K562 (cell line): Measurements from ENCODE around the gene TAF1B. TPM values are rescaled to one million over a fixed set of nuclear protein-coding genes. Genes with fewer than 3 reads are reported as not detected.

Source experiments
- COPS2 ChIP-seq: fragments of 450-650 bp; conservative IDR thresholded peaks from 2 replicates; pipeline ENCODE4 v1.6.1; 2016; ENCODE audit warnings: mild to moderate bottlenecking, moderate library complexity
- DIDO1 ChIP-seq: fragments of 450-650 bp; IDR thresholded peaks from 2 replicates; pipeline ENCODE4 v1.6.1; 2016; ENCODE audit warnings: low read depth, missing biosample characterization, missing genetic modification characterization
- ERF ChIP-seq: fragments of 450-650 bp; formaldehyde crosslinking; IDR thresholded peaks from 2 replicates; pipeline ENCODE4 v1.4.0; 2020; ENCODE audit warnings: mild to moderate bottlenecking, mixed read lengths
- MAFG ChIP-seq: fragments of 450-650 bp; conservative IDR thresholded peaks from 2 replicates; pipeline ENCODE4 v1.6.1; 2016; ENCODE audit warnings: missing genetic modification characterization, missing compliant biosample characterization
- NCOA4 ChIP-seq: fragments of 450-650 bp; IDR thresholded peaks from 2 replicates; pipeline ENCODE4 v1.6.1; 2018; ENCODE audit warnings: mild to moderate bottlenecking; ENCODE audit not compliant: partially characterized antibody
- PTBP1 ChIP-seq: fragments of 200-400 bp; formaldehyde crosslinking; IDR thresholded peaks from 2 replicates; pipeline ENCODE4 v1.6.1; 2017; ENCODE audit warnings: low read depth, low read length
- RBM22 ChIP-seq: fragments of 200-400 bp; formaldehyde crosslinking; IDR thresholded peaks from 2 replicates; pipeline ENCODE4 v1.6.1; 2018; ENCODE audit warnings: low read length, low read depth; ENCODE audit not compliant: poor library complexity, severe bottlenecking
- SRSF3 ChIP-seq: fragments of 200-400 bp; formaldehyde crosslinking; IDR thresholded peaks from 2 replicates; pipeline ENCODE4 v1.6.1; 2016; ENCODE audit warnings: mild to moderate bottlenecking, low read length, moderate library complexity; ENCODE audit not compliant: insufficient read depth
- TEAD4 ChIP-seq, 2 experiments: sonication (generic) in 1 of 2; formaldehyde crosslinking in 1 of 2; IDR thresholded peaks; 2 replicates each; pipeline versions ENCODE4 v1.6.1 to v1.8.0; 2012 to 2022; ENCODE audit warnings: borderline replicate concordance in 1 of 2, inconsistent platforms in 1 of 2, low read length in 1 of 2, mild to moderate bottlenecking in 1 of 2, missing genetic modification reagents in 1 of 2
- ZNF347 ChIP-seq: fragments of 450-650 bp; formaldehyde crosslinking; IDR thresholded peaks from 2 replicates; pipeline ENCODE4 v1.4.0; 2020; ENCODE audit warnings: low read depth, mild to moderate bottlenecking, moderate library complexity
- polyA plus RNA-seq, 8 experiments: library from polyadenylated mRNA; depleted of rRNA in 4 of 8; stranded (reverse) in 5 of 8; unstranded in 3 of 8; fragments of >200 nt; fragmentation: Nextera tagmentation in 2 of 8; fragmentation: Illumina TruSeq in 1 of 8; extraction: Ambion mirVana in 2 of 8; extraction: Trizol in 1 of 8; gene quantifications; 2 replicates each; pipeline versions ENCODE4 v1.2.1 to v1.2.3, GENCODE V29; 2011 to 2014; ENCODE audit warnings: inconsistent platforms in 1 of 8, missing spikeins in 1 of 8
- total RNA-seq, 7 experiments: library from RNA; depleted of rRNA in 6 of 7; stranded (reverse); fragments of >200 nt in 6 of 7; fragmentation: Illumina TruSeq in 2 of 7; extraction: Trizol in 2 of 7; gene quantifications; 2 replicates each; pipeline versions ENCODE4 v1.2.1 to v1.2.3, GENCODE V29; 2011 to 2021; ENCODE audit warnings: low replicate concordance in 1 of 7
- TF ChIP-seq, protein P1 (sequence below): fragments of 450-650 bp; IDR thresholded peaks from 2 replicates; pipeline ENCODE4 v1.6.1; 2017; ENCODE audit warnings: antibody characterized with exemption, mild to moderate bottlenecking
- TF ChIP-seq, protein P2 (sequence below): fragments of 450-650 bp; formaldehyde crosslinking; IDR thresholded peaks from 2 replicates; pipeline ENCODE4 v1.4.0; 2020; ENCODE audit warnings: mild to moderate bottlenecking, moderate library complexity
- TF ChIP-seq, protein P3 (sequence below): IDR thresholded peaks from 3 replicates; pipeline ENCODE4 v1.6.1; 2011; ENCODE audit warnings: borderline replicate concordance, mild to moderate bottlenecking; ENCODE audit not compliant: insufficient read length, insufficient read depth
- TF ChIP-seq, protein P4 (sequence below): fragments of 450-650 bp; IDR thresholded peaks from 2 replicates; pipeline ENCODE4 v1.6.1; 2017; ENCODE audit warnings: antibody characterized with exemption

The TAF1B gene
- total and polyA plus RNA-seq, 9 of the 15 experiments (the other 6 are each of a cell fraction or from before 2014, with no cell fraction given) = 8.8 to 25.1 (median 17.3) TPM

DNA sequence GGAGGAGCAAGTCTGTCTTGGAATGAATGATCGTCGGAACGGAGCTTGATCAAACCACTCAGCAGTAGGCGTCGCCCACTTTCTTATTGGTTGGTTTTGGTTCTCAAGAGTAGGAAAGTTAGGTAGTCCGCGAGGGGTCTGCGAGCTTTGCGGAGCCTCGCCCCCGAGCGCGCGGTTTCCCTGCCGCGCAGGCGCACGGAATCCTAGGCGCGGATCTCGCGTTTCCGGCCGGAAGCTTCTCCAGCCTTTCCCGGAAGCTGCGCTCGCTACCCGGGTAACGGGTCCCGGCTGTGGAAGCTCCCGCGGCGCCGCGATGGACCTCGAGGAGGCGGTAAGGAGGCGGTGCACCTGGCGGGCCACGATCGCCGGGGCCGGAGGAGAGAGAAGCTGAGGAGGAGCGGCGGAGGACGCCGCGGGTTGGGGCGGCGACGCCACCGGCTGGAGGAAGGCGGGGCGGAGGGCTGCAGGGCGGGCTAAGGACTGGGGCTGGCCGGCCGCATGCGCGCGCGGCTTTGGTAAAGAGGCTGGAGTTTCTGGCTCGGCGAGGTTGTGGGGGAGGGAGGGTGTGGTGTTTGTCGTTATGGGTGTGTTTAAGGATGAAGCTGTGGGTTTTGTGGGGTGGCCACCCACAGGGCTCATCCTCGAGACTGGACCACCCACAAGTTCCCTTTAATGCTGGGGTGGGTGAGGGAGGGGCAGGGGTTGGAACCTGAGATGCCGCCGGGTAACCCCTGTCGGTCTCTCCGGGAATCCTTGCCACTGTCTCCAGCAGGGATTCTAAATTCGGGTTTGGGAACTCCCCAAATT, at the start of gene TAF1B (continued):
- TF ChIP-seq, protein P1, sequence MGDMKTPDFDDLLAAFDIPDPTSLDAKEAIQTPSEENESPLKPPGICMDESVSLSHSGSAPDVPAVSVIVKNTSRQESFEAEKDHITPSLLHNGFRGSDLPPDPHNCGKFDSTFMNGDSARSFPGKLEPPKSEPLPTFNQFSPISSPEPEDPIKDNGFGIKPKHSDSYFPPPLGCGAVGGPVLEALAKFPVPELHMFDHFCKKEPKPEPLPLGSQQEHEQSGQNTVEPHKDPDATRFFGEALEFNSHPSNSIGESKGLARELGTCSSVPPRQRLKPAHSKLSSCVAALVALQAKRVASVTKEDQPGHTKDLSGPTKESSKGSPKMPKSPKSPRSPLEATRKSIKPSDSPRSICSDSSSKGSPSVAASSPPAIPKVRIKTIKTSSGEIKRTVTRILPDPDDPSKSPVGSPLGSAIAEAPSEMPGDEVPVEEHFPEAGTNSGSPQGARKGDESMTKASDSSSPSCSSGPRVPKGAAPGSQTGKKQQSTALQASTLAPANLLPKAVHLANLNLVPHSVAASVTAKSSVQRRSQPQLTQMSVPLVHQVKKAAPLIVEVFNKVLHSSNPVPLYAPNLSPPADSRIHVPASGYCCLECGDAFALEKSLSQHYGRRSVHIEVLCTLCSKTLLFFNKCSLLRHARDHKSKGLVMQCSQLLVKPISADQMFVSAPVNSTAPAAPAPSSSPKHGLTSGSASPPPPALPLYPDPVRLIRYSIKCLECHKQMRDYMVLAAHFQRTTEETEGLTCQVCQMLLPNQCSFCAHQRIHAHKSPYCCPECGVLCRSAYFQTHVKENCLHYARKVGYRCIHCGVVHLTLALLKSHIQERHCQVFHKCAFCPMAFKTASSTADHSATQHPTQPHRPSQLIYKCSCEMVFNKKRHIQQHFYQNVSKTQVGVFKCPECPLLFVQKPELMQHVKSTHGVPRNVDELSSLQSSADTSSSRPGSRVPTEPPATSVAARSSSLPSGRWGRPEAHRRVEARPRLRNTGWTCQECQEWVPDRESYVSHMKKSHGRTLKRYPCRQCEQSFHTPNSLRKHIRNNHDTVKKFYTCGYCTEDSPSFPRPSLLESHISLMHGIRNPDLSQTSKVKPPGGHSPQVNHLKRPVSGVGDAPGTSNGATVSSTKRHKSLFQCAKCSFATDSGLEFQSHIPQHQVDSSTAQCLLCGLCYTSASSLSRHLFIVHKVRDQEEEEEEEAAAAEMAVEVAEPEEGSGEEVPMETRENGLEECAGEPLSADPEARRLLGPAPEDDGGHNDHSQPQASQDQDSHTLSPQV = 0 out of 2 replicates have a peak, but pooled peaks have one; percentile 45
- TF ChIP-seq COPS2 (no peak), TEAD4 (IDR thresholded peaks at IDR 0.05; ENCODE audit: low read length) (no peak; the same call in 1 of the 2 replicates), TEAD4 (CRISPR knock-in tag; IDR thresholded peaks at IDR 0.05; ENCODE audit: borderline replicate concordance) (no peak), SRSF3 (no peak), RBM22 (peak; percentile 30), DIDO1 (tag) (no peak; the same call in 1 of the 2 replicates), ZNF347 (no peak), ERF (CRISPR knock-in tag) (no peak), NCOA4 (no peak), PTBP1 (no peak), MAFG (tag) (no peak)
- TF ChIP-seq, protein P2, sequence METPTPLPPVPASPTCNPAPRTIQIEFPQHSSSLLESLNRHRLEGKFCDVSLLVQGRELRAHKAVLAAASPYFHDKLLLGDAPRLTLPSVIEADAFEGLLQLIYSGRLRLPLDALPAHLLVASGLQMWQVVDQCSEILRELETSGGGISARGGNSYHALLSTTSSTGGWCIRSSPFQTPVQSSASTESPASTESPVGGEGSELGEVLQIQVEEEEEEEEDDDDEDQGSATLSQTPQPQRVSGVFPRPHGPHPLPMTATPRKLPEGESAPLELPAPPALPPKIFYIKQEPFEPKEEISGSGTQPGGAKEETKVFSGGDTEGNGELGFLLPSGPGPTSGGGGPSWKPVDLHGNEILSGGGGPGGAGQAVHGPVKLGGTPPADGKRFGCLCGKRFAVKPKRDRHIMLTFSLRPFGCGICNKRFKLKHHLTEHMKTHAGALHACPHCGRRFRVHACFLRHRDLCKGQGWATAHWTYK (CRISPR knock-in tag) = no peak
- TF ChIP-seq, protein P3, sequence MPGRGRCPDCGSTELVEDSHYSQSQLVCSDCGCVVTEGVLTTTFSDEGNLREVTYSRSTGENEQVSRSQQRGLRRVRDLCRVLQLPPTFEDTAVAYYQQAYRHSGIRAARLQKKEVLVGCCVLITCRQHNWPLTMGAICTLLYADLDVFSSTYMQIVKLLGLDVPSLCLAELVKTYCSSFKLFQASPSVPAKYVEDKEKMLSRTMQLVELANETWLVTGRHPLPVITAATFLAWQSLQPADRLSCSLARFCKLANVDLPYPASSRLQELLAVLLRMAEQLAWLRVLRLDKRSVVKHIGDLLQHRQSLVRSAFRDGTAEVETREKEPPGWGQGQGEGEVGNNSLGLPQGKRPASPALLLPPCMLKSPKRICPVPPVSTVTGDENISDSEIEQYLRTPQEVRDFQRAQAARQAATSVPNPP = no peak
- TF ChIP-seq, protein P4, sequence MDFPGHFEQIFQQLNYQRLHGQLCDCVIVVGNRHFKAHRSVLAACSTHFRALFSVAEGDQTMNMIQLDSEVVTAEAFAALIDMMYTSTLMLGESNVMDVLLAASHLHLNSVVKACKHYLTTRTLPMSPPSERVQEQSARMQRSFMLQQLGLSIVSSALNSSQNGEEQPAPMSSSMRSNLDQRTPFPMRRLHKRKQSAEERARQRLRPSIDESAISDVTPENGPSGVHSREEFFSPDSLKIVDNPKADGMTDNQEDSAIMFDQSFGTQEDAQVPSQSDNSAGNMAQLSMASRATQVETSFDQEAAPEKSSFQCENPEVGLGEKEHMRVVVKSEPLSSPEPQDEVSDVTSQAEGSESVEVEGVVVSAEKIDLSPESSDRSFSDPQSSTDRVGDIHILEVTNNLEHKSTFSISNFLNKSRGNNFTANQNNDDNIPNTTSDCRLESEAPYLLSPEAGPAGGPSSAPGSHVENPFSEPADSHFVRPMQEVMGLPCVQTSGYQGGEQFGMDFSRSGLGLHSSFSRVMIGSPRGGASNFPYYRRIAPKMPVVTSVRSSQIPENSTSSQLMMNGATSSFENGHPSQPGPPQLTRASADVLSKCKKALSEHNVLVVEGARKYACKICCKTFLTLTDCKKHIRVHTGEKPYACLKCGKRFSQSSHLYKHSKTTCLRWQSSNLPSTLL = no peak
